Parathyroid adenoma (tissue), 2 donors: Measurements from ENCODE around the gene CLRN2.

Source experiments
- H2AFZ ChIP-seq: fragments of 300-600 bp; sonication (generic); one replicate; pipeline ENCODE4 v1.7.0; 2017; ENCODE audit warnings: antibody characterized with exemption, mild to moderate bottlenecking
- H3K27ac ChIP-seq: fragments of 300-600 bp; sonication (generic); one replicate; pipeline ENCODE4 v1.7.0; 2017
- H3K27me3 ChIP-seq: fragments of 300-600 bp; sonication (generic); one replicate; pipeline ENCODE4 v1.7.0; 2017; ENCODE audit warnings: low read length; ENCODE audit not compliant: control insufficient read depth, insufficient read depth
- H3K36me3 ChIP-seq: fragments of 300-600 bp; sonication (generic); one replicate; pipeline ENCODE4 v1.7.0; 2017; ENCODE audit warnings: low read length; ENCODE audit not compliant: control insufficient read depth, insufficient read depth
- H3K4me1 ChIP-seq: fragments of 300-600 bp; sonication (generic); one replicate; pipeline ENCODE4 v1.7.0; 2017; ENCODE audit warnings: control low read depth
- H3K4me2 ChIP-seq: fragments of 300-600 bp; sonication (generic); one replicate; pipeline ENCODE4 v1.7.0; 2017; ENCODE audit warnings: low read length
- H3K4me3 ChIP-seq: fragments of 300-600 bp; sonication (generic); one replicate; pipeline ENCODE4 v1.7.0; 2017; ENCODE audit warnings: low read depth, low read length
- H3K79me2 ChIP-seq: fragments of 300-600 bp; sonication (generic); one replicate; pipeline ENCODE4 v1.7.0; 2017; ENCODE audit warnings: control low read depth
- H3K9ac ChIP-seq: fragments of 300-600 bp; sonication (generic); one replicate; pipeline ENCODE4 v1.7.0; 2017; ENCODE audit warnings: mild to moderate bottlenecking
- H3K9me3 ChIP-seq: fragments of 300-600 bp; sonication (generic); one replicate; pipeline ENCODE4 v1.7.0; 2017; ENCODE audit warnings: low read length; ENCODE audit not compliant: control insufficient read depth
- CTCF ChIP-seq: fragments of 300-600 bp; sonication (generic); IDR thresholded peaks from one replicate; pipeline ENCODE4 v1.7.0; 2017; ENCODE audit warnings: antibody characterized with exemption, mild to moderate bottlenecking
- donor health status: primary hyperparathyroidism.

CLRN2 gene

GRCh38 chr4:17515445-17516407, 761 bp downstream of the CLRN2 start:
- H3K79me2 ChIP-seq, result no peaks in the 10 kb centered on the region
- no peak overlapping the region for H3K27ac ChIP-seq
- no peak overlapping the region for H3K9ac ChIP-seq
- H2AFZ ChIP-seq, result no peak overlapping the region
- H3K4me1 ChIP-seq, result peaks cover 3% of the 10 kb centered on the region
- H3K4me3 ChIP-seq, result no peak overlapping the region
- no peaks in the 10 kb centered on the region for H3K9me3 ChIP-seq
- no peak for TF ChIP-seq CTCF
- H3K36me3 ChIP-seq, result no peaks in the 10 kb centered on the region
- H3K27me3 ChIP-seq, result no peaks in the 10 kb centered on the region
- H3K4me2 ChIP-seq, result no peak overlapping the region

GRCh38 chr4:17516980-17517379, 2.0 kb downstream of the CLRN2 start:
- Histone ChIP-seq H3K36me3 (no peaks in the 10 kb centered on the region), H3K27me3 (no peaks in the 10 kb centered on the region), H3K9ac (no peak overlapping the region), H3K4me3 (no peak overlapping the region), H3K9me3 (no peaks in the 10 kb centered on the region), H3K4me2 (no peak overlapping the region), H3K4me1 (peaks cover 3% of the 10 kb centered on the region), H3K79me2 (no peaks in the 10 kb centered on the region), H2AFZ (no peak overlapping the region), H3K27ac (no peak overlapping the region)
- no peak for TF ChIP-seq CTCF

- Histone ChIP-seq H3K9ac (no peak overlapping the region), H3K4me3 (no peak overlapping the region), H3K36me3 (no peaks in the 10 kb centered on the region), H3K9me3 (no peaks in the 10 kb centered on the region), H3K4me1 (peaks cover under 1% of the 10 kb centered on the region), H3K79me2 (no peaks in the 10 kb centered on the region), H3K27me3 (no peaks in the 10 kb centered on the region), H2AFZ (no peak overlapping the region), H3K4me2 (no peak overlapping the region), H3K27ac (no peak overlapping the region)
- no peak for TF ChIP-seq CTCF
These were observed 2.7 kb downstream of the CLRN2 start for GRCh38 chr4:17517664-17518063.

GRCh38 chr4:17521595-17521994, 6.6 kb downstream of the CLRN2 start:
- Histone ChIP-seq H3K9me3 (no peaks in the 10 kb centered on the region), H3K4me1 (no peaks in the 10 kb centered on the region), H3K4me3 (no peak overlapping the region), H3K36me3 (no peaks in the 10 kb centered on the region), H3K4me2 (no peak overlapping the region), H2AFZ (no peak overlapping the region), H3K79me2 (no peaks in the 10 kb centered on the region), H3K9ac (no peak overlapping the region), H3K27ac (no peak overlapping the region), H3K27me3 (no peaks in the 10 kb centered on the region)
- no peak for TF ChIP-seq CTCF

GRCh38 chr4:17523662-17524061, 8.7 kb downstream of the CLRN2 start:
- H3K9me3 ChIP-seq, result no peaks in the 10 kb centered on the region
- no peak overlapping the region for H2AFZ ChIP-seq
- no peaks in the 10 kb centered on the region for H3K79me2 ChIP-seq
- no peaks in the 10 kb centered on the region for H3K4me1 ChIP-seq
- no peak overlapping the region for H3K4me2 ChIP-seq
- H3K27ac ChIP-seq, result no peak overlapping the region
- H3K27me3 ChIP-seq, result no peaks in the 10 kb centered on the region
- no peak overlapping the region for H3K4me3 ChIP-seq
- no peaks in the 10 kb centered on the region for H3K36me3 ChIP-seq
- no peak for TF ChIP-seq CTCF
- H3K9ac ChIP-seq, result no peak overlapping the region
